ENCODE measurements around the gene OR52M1. TPM values are rescaled to one million over a fixed set of nuclear protein-coding genes. Genes with fewer than 3 reads are reported as not detected.

The OR52M1 gene
- total RNA-seq, 3 donors from 2014 or later (not counting 1 experiment from before 2014, with no cell fraction given) = not detected

GRCh38 chr11:4539603-4540219 lies 5.3 kb upstream of the OR52M1 start:
- H3K4me1 Mint-ChIP-seq = no peaks in the 10 kb centered on the region
- peak; percentile 27 to 65 for DNase-seq
- no peaks in the 10 kb centered on the region for H3K4me1 ChIP-seq (ENCODE audit: control insufficient read depth, insufficient read depth, low read length)
- no peak overlapping the region for H3K4me3 ChIP-seq (ENCODE audit: low read length)
- H3K27ac Mint-ChIP-seq = no peak overlapping the region
- H3K4me3 Mint-ChIP-seq = no peak overlapping the region
- intact Hi-C loops (cut with micrococcal nuclease) = loop anchor here (1.0 kb wide), 1 partner anchor 352 kb away; no protein-coding TSS in a partner anchor
- no peaks in the 10 kb centered on the region for H3K36me3 Mint-ChIP-seq
- H3K27me3 ChIP-seq (ENCODE audit: control insufficient read depth, insufficient read depth, low read length) = no peaks in the 10 kb centered on the region
- H3K36me3 ChIP-seq (ENCODE audit: control insufficient read depth, insufficient read depth, low read length) = no peaks in the 10 kb centered on the region
- peak; percentile 38 to 75 (median 71) for ATAC-seq
- TF ChIP-seq, protein P1, sequence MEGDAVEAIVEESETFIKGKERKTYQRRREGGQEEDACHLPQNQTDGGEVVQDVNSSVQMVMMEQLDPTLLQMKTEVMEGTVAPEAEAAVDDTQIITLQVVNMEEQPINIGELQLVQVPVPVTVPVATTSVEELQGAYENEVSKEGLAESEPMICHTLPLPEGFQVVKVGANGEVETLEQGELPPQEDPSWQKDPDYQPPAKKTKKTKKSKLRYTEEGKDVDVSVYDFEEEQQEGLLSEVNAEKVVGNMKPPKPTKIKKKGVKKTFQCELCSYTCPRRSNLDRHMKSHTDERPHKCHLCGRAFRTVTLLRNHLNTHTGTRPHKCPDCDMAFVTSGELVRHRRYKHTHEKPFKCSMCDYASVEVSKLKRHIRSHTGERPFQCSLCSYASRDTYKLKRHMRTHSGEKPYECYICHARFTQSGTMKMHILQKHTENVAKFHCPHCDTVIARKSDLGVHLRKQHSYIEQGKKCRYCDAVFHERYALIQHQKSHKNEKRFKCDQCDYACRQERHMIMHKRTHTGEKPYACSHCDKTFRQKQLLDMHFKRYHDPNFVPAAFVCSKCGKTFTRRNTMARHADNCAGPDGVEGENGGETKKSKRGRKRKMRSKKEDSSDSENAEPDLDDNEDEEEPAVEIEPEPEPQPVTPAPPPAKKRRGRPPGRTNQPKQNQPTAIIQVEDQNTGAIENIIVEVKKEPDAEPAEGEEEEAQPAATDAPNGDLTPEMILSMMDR (IDR thresholded peaks at IDR 0.05) = peak; percentile 68
- H3K27ac ChIP-seq (ENCODE audit: low read length) = no peak overlapping the region
- peaks cover 4 to 21% of the 10 kb centered on the region in 2 donors for H3K27me3 Mint-ChIP-seq (ENCODE audit: low read depth in 2 of 2)
- WGBS (ENCODE audit: insufficient coverage) = 29% methylated on average over 3 of the region's 3 CpGs
- no peaks in the 10 kb centered on the region for H3K9me3 ChIP-seq (ENCODE audit: control insufficient read depth, insufficient read depth, low read length)
- no peaks in the 10 kb centered on the region for H3K9me3 Mint-ChIP-seq

DNA sequence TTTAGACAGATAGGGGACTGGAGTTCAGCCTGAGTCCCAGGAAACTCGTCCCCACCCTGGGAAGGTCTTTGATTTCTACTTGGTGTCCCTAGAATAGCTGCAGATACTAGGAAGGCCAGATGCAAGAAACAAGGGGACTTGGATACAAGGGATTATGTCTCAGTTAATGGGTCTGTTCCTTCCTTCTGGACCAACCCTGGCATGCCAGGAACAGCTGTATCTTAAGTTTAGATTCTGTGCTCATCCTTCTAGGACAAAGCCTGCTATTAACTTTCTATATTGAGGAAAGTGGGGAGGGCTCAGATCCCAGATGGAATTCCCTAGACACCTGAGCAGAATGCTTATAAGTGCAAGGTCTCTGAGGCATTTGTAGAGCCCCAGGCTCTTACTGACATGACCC lies 3.9 kb upstream of the OR52M1 start:
- Mint-ChIP-seq H3K4me3 (no peak overlapping the region), H3K9me3 (no peaks in the 10 kb centered on the region), H3K4me1 (no peaks in the 10 kb centered on the region), H3K36me3 (no peaks in the 10 kb centered on the region), H3K27ac (no peak overlapping the region), H3K27me3 (ENCODE audit: low read depth in 2 of 2) (peaks cover 7 to 19% of the 10 kb centered on the region in 2 donors)
- no peaks in the 10 kb centered on the region for H3K9me3 ChIP-seq (ENCODE audit: control insufficient read depth, insufficient read depth, low read length)
- H3K4me3 ChIP-seq (ENCODE audit: low read length) = no peak overlapping the region
- H3K4me1 ChIP-seq (ENCODE audit: control insufficient read depth, insufficient read depth, low read length) = no peaks in the 10 kb centered on the region
- no peak overlapping the region for H3K27ac ChIP-seq (ENCODE audit: low read length)
- ATAC-seq (no peak), DNase-seq (no peak)
- intact Hi-C loops (cut with micrococcal nuclease) = no loop called here
- no peaks in the 10 kb centered on the region for H3K27me3 ChIP-seq (ENCODE audit: control insufficient read depth, insufficient read depth, low read length)
- TF ChIP-seq, protein P1 (IDR thresholded peaks at IDR 0.05) = no peak
- WGBS (ENCODE audit: insufficient coverage) = 11% methylated on average over 1 of the region's 1 CpG
- H3K36me3 ChIP-seq (ENCODE audit: control insufficient read depth, insufficient read depth, low read length) = no peaks in the 10 kb centered on the region

DNA sequence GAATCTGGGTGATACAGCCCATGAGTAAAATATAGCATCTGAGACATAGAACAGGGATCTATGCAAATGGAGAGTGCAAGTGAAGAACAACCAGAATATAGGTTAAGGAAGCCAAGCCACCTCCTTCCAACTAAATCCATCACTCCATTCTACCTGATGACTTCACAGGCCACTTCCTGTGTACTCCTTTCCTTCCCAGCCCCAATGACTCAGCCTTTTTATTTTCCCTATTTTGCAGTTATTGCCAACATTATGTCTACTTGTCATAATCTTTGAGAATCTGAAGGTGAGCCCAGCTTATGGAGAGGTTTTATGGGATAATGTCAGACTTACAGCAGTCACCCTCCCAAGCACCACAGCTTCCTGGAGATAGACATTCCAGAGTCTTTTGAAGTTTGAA lies 1.4 kb upstream of the OR52M1 start:
- no peaks in the 10 kb centered on the region for H3K36me3 ChIP-seq (ENCODE audit: control insufficient read depth, insufficient read depth, low read length)
- ATAC-seq = no peak

More for the DNA sequence above, 1.4 kb upstream of the OR52M1 start:
- no peaks in the 10 kb centered on the region for H3K36me3 Mint-ChIP-seq
- intact Hi-C loops (cut with micrococcal nuclease) = no loop called here
- no peaks in the 10 kb centered on the region for H3K9me3 Mint-ChIP-seq
- no peaks in the 10 kb centered on the region for H3K27me3 ChIP-seq (ENCODE audit: control insufficient read depth, insufficient read depth, low read length)
- no peak overlapping the region for H3K27ac ChIP-seq (ENCODE audit: low read length)
- H3K27me3 Mint-ChIP-seq (ENCODE audit: low read depth in 2 of 2) = peaks cover 11 to 12% of the 10 kb centered on the region in 2 donors
- no peak for DNase-seq
- no peak overlapping the region for H3K4me3 Mint-ChIP-seq
- H3K27ac Mint-ChIP-seq = no peak overlapping the region
- H3K4me1 Mint-ChIP-seq = no peaks in the 10 kb centered on the region
- no peaks in the 10 kb centered on the region for H3K4me1 ChIP-seq (ENCODE audit: control insufficient read depth, insufficient read depth, low read length)
- no peak overlapping the region for H3K4me3 ChIP-seq (ENCODE audit: low read length)
- TF ChIP-seq, protein P1 (IDR thresholded peaks at IDR 0.05) = no peak
- H3K9me3 ChIP-seq (ENCODE audit: control insufficient read depth, insufficient read depth, low read length) = no peaks in the 10 kb centered on the region

Measured in natural killer cell (primary cell).